Left lung (tissue), 10 donors: ENCODE measurements around the gene CHST9. TPM values are rescaled to one million over a fixed set of nuclear protein-coding genes. Genes with fewer than 3 reads are reported as not detected.

Experiments
- ATAC-seq: fragments of 200-7000 bp; cut with Tn5 transposase; one replicate; pipeline ENCODE4 v1.9.1; 2020; ENCODE audit warnings: moderate library complexity
- DNase-seq, 4 donors: peaks; one replicate each; pipeline ENCODE4 v3.0.0-alpha.2; 2013 to 2020
- H3K27ac ChIP-seq, 2 donors: fragments of 200-600 bp; sonication (generic) in 1 of 2; one replicate each; pipeline versions ENCODE4 v1.5.0 to v1.8.0; 2020 to 2021
- H3K27me3 ChIP-seq, 2 donors: fragments of 200-600 bp; sonication (generic) in 1 of 2; one replicate each; pipeline versions ENCODE4 v1.5.0 to v1.8.0; 2020 to 2021
- H3K36me3 ChIP-seq, 2 donors: fragments of 200-600 bp; sonication (generic) in 1 of 2; one replicate each; pipeline versions ENCODE4 v1.5.0 to v1.8.0; 2020 to 2021
- H3K4me1 ChIP-seq, 2 donors: fragments of 200-600 bp; one replicate each; pipeline ENCODE4 v1.8.0; 2021
- H3K4me3 ChIP-seq, 2 donors: fragments of 200-600 bp; sonication (generic) in 1 of 2; one replicate each; pipeline versions ENCODE4 v1.5.0 to v1.8.0; 2020 to 2021; ENCODE audit warnings: mild to moderate bottlenecking in 1 of 2
- H3K9me3 ChIP-seq, 2 donors: fragments of 200-600 bp; sonication (generic) in 1 of 2; one replicate each; pipeline versions ENCODE4 v1.5.0 to v1.8.0; 2020 to 2021
- intact Hi-C, 2 donors: fragments of 100-400 bp; cut with DNase I; formaldehyde crosslinking; loops; one replicate each; pipeline versions ENCODE4 v1.11.2 to v1.14.2; 2022
- polyA plus RNA-seq, 6 donors: library from polyadenylated mRNA; unstranded; fragments of 120-200 nt; gene quantifications; one replicate each; pipeline ENCODE4 v1.2.1, GENCODE V29; 2013; ENCODE audit not compliant: insufficient read length in 6 of 6
- total RNA-seq, 2 donors: library from RNA; stranded (reverse); fragmentation: NEBNext Ultra II Directional; extraction: Animal tissue kit (Norgen Biotek cat#: 25700); gene quantifications; one replicate each; pipeline ENCODE4 v1.2.1, GENCODE V29; 2021
- TF ChIP-seq, protein P1 (sequence below), 2 donors: fragments of 200-600 bp; sonication (generic) in 1 of 2; IDR thresholded peaks; one replicate each; pipeline versions ENCODE4 v1.5.0 to v1.8.0; 2021; ENCODE audit warnings: antibody characterized with exemption in 2 of 2
- donor health status: DM: no; HTN: yes; CAD: no.
- donor health status: DM: no; HTN: no; CAD: no.

The CHST9 gene
- total and polyA plus RNA-seq, 8 donors = 0.12 to 4.2 (median 2.6) TPM

DNA sequence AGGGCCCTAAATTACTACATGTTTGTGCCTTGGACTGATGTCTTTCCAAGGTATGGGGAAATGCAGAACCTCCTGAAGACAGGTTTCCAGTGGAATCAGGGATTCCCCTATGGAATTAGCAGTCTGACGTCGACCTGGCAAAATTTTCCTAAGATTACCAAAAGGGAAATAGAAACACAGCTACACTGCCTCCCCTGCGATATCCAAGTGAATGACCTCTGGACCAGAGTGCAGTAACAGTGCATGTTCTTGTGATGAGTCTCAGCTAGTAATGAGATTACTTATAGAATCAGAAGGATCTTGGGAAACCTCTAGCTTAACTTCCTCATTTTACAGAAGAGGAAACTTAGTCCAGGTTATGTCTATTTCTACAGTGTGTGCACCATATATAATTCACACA, 21.3 kb upstream of the CHST9 start:
- H3K27ac ChIP-seq = no peak overlapping the region
- TF ChIP-seq, protein P1, sequence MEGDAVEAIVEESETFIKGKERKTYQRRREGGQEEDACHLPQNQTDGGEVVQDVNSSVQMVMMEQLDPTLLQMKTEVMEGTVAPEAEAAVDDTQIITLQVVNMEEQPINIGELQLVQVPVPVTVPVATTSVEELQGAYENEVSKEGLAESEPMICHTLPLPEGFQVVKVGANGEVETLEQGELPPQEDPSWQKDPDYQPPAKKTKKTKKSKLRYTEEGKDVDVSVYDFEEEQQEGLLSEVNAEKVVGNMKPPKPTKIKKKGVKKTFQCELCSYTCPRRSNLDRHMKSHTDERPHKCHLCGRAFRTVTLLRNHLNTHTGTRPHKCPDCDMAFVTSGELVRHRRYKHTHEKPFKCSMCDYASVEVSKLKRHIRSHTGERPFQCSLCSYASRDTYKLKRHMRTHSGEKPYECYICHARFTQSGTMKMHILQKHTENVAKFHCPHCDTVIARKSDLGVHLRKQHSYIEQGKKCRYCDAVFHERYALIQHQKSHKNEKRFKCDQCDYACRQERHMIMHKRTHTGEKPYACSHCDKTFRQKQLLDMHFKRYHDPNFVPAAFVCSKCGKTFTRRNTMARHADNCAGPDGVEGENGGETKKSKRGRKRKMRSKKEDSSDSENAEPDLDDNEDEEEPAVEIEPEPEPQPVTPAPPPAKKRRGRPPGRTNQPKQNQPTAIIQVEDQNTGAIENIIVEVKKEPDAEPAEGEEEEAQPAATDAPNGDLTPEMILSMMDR (IDR thresholded peaks at IDR 0.05) = no peak
- no peak overlapping the region for H3K4me3 ChIP-seq
- H3K36me3 ChIP-seq = no peaks in the 10 kb centered on the region
- H3K27me3 ChIP-seq = no peaks in the 10 kb centered on the region
- H3K9me3 ChIP-seq = no peaks in the 10 kb centered on the region
- DNase-seq (no peak), ATAC-seq (no peak)
- intact Hi-C loops = no loop called here
- no peaks in the 10 kb centered on the region for H3K4me1 ChIP-seq

DNA sequence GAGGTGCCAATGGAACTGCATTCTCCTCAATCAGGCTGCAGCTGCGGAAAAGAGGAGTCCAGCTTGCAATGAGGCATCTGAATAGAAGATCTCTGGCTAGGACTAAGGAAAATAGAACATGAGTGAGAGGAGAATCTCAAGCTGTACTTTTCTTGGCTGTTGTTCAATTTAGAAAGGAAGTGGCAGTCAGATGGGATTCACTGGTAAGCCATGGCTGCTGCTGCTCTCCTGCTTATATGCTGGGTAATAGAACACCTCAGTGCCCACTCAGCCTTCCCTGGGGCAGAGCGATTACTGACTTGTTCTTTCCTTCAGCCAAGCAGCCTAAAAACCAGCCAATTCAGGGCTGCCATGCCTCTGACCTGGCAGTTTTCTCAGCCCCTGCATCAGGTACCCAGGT, 17.6 kb upstream of the CHST9 start:
- intact Hi-C loops = no loop called here
- H3K9me3 ChIP-seq = no peaks in the 10 kb centered on the region
- H3K4me1 ChIP-seq = no peaks in the 10 kb centered on the region
- no peak overlapping the region for H3K27ac ChIP-seq
- H3K36me3 ChIP-seq = no peaks in the 10 kb centered on the region
- TF ChIP-seq, protein P1 (IDR thresholded peaks at IDR 0.05) = no peak
- no peak overlapping the region for H3K4me3 ChIP-seq
- peak in 1 of 4 donors; percentile 13 for DNase-seq
- ATAC-seq = no peak
- no peaks in the 10 kb centered on the region for H3K27me3 ChIP-seq

DNA sequence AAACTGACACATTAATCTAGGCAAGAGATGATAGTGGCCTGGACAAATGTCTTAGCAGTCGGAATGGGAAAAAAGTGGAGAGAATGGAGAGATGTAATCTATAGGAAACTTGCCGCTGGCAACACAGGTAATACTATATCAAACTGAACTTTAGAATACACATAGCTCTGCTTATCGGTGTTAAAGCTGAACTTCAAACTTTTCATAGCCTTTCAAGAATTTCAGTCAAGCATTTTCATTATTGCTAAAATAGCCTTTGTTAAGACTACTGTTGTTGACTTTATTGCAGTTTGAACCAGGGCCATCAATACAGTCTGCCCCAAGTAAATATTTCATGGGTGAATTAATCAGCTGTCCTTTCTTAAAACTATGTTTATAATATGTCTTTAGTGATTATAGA, 12.9 kb upstream of the CHST9 start:
- Histone ChIP-seq H3K9me3 (no peaks in the 10 kb centered on the region), H3K27me3 (no peaks in the 10 kb centered on the region), H3K4me1 (no peaks in the 10 kb centered on the region), H3K27ac (no peak overlapping the region), H3K4me3 (no peak overlapping the region), H3K36me3 (no peaks in the 10 kb centered on the region)
- intact Hi-C loops = no loop called here
- TF ChIP-seq, protein P1 (IDR thresholded peaks at IDR 0.05) = no peak
- no peak for DNase-seq
- ATAC-seq = no peak

DNA sequence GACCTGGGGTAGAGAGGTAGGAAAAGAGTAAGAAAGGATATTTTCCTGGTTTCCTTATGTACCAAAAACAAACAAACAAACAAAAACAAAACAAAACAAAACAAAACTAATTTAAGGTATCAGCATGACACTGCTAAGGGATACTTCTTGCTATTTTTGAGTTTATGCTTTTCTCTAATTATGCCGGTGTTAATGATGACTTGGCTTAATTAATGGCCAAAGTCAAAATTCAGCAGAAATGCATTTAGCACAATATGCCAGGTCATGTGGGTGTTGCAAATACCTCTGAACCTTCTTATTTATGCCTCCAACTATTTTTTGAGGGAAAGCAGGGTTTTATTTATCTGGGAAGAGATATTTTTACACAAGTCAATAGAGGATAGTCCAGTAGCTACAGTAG, 3.2 kb upstream of the CHST9 start:
- no peak for DNase-seq
- TF ChIP-seq, protein P1 (IDR thresholded peaks at IDR 0.05) = no peak
- Histone ChIP-seq H3K4me3 (no peak overlapping the region), H3K27me3 (peaks cover 11 to 32% of the 10 kb centered on the region in 2 donors), H3K27ac (no peak overlapping the region), H3K4me1 (no peaks in the 10 kb centered on the region), H3K36me3 (no peaks in the 10 kb centered on the region), H3K9me3 (no peaks in the 10 kb centered on the region)
- intact Hi-C loops = no loop called here
- no peak for ATAC-seq

DNA sequence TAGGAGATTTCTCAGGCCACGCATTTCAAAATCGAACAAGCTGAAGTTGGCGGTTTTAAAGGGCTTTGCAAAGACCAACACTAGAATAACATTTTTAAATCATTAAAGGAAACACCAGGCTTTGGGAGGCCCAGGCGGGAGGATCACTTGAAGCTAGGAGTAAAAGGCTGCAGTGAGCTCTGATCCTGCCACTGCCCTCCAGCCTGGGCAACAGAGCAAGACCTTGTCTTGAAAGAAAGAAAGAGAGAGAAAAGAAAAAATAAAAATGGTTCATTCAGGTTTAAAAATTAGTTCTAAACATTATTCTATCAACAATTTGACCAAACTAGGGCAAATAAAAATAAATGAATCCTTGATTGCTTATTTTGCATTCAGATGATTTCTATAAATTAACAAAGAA, 789 bp upstream of the CHST9 start:
- TF ChIP-seq, protein P1 (IDR thresholded peaks at IDR 0.05) = no peak
- DNase-seq = no peak
- no peak overlapping the region for H3K27ac ChIP-seq
- H3K9me3 ChIP-seq = no peaks in the 10 kb centered on the region
- intact Hi-C loops = no loop called here
- peaks cover 11 to 37% of the 10 kb centered on the region in 2 donors for H3K27me3 ChIP-seq
- no peaks in the 10 kb centered on the region for H3K4me1 ChIP-seq
- H3K36me3 ChIP-seq = no peaks in the 10 kb centered on the region
- no peak for ATAC-seq
- no peak overlapping the region for H3K4me3 ChIP-seq
